HG03558 (cell line): ENCODE measurements around the gene GALNT9.

Experiments used
- ATAC-seq: cut with Tn5 transposase; IDR thresholded peaks from one replicate; pipeline ENCODE4 v1.9.1; 2021; ENCODE audit warnings: moderate number of reproducible peaks; ENCODE audit not compliant: unreplicated experiment; ENCODE audit errors: extremely low read depth

Gene GALNT9

DNA sequence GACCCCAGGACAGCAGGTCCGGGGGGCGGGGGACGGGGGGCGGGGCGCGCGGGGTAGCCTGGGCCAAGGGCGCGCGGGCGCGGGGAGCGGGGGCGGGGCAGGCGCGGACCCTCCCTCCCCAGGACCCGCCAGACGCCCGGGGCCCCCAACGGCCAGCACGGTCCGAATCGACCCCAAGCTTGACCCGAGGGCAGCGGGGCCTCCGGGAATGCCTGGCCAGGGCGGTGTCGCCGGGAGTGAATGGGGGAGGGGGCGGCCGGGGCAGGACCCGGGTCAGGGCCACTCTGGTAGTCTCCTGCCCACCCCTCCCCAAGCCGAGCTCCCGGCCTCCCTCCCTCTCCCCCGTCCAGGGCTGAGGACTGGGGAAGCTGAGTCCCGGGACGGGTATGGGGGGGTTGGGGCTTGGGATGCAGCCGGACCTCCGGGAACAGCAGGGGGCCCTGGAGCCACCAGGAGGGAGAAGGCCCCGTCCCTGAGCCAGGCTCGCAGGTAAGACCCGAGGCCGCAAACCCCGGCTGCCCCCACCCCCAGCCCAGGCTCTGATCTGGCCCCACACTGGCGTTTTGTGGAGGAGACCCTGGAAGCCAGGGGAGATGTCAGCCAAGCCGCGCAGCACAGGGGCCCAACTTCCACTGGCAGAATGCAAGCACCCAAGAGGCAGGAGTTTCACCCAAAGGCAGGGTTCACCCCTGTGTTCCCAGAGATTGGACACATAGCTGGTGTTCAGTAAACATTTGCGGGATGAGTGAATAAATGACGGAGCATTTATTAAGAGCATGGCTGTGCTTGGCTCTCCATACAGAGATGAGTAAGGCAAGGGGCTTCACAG is 545 bp upstream of the GALNT9 start:
- ATAC-seq: no peak

DNA sequence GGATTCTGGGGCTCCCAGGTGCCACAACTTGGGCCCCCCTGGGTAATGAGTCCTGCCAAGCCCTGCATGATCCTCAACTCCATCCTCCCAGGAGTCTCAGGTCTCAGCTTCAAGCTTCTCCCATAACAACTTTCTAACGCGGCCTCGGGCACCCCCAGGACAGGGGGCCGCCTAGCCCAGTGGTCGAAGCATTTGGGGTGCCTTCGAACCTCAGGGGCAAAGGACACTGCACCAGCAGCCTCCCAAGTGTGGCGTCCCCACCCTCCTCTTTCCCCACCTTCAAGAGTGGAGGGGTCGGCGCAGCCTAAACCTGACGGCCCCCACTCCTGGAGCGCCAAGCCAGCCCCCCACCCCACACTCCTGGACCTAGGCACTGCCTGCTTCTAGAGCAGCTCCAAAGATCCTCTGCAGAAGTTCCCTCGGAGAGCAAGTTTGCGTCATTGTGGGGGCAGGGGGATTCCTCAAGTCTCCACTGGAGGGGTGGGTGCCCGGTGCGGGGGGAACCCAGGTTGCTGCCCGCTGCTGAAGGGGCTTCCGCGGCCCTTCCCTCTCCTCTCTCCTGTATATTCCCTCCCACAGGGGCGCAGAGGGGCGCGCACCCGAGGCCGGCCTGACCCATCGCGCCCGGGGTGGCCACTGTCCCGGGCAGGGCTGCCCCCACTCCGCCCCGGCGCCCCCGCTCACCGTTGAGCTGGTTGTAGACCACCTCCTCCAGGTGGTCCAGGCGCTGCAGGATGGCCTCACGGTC is 933 bp downstream of the GALNT9 start:
- no peak for ATAC-seq

DNA sequence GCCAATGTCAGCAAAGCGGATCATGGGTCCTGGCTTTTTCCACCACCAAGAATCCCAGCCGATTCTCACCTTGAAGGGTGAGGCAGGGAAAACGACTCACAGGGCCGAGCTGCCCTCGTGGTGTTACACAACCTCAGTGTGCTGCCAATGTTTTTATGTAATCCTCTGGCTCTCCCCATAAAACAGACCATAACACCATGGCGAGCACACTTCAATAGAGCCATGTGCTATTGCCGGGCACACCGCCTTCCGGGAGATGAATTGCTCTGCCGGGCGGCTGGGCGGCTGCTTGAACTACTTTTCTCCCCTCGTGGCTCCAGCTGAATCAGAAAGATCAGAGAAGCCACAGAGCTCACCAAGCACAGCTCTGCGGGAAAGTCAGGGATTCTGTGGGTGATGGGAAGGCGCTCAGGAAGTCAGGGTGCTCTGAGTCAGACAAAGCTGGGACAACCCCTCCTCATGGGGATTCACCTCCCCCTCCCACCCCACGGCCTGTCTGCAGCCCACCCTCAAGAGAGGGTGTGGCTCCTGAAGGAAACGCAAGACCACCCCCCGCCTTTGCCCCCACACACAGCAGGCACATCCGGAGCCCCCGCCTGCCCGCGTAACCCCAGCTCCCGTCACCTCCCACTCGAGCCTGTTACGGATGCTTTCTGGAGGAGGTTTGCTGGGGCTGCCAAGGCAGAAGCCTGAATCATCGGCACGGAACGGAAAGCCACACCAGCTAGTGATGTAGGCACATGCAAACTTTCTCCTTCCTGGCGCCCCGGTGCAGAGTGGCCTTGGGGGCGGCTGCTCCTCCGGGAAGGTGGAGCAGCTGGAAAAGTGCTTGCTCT is 1.8 kb downstream of the GALNT9 start:
- ATAC-seq: no peak

DNA sequence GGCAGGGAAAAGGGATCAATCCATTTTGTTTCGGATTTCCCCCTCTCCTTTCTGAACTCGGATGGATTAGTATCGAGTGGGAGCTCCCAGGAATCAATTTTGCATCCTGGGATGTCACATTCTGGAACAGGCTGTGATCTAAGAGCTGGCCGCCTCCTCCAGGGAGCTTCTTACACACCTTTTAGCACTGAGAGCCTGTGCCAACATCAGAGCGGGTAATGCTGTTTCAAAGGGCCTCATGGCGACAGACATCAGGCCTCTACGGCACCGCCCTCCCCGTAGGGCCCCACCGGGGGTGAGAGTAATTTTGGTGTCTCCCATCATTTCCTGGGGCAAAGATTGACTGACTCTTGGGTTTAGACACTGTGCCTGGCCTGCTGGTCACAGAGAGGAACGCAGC is 2.7 kb downstream of the GALNT9 start:
- ATAC-seq: no peak

DNA sequence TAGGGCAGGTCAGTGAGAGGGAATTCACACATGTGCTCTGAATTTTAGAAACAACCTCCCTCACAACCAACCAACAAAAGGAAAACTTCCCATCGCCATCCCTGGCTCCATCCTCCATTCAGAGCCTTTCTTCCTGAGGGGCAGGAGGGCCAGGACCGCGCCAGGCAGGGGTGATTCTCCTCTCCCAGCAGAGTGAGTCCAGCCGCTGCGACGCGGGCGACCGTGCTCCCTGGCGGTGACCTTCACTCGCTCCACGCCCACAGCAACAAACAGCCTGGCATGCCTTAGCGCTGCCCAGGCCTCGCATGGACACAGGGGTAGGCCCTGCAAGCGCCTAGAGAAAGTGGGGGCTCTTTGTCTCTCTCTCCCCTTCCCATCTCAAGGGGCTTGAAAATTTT is 3.7 kb downstream of the GALNT9 start:
- ATAC-seq: no peak

DNA sequence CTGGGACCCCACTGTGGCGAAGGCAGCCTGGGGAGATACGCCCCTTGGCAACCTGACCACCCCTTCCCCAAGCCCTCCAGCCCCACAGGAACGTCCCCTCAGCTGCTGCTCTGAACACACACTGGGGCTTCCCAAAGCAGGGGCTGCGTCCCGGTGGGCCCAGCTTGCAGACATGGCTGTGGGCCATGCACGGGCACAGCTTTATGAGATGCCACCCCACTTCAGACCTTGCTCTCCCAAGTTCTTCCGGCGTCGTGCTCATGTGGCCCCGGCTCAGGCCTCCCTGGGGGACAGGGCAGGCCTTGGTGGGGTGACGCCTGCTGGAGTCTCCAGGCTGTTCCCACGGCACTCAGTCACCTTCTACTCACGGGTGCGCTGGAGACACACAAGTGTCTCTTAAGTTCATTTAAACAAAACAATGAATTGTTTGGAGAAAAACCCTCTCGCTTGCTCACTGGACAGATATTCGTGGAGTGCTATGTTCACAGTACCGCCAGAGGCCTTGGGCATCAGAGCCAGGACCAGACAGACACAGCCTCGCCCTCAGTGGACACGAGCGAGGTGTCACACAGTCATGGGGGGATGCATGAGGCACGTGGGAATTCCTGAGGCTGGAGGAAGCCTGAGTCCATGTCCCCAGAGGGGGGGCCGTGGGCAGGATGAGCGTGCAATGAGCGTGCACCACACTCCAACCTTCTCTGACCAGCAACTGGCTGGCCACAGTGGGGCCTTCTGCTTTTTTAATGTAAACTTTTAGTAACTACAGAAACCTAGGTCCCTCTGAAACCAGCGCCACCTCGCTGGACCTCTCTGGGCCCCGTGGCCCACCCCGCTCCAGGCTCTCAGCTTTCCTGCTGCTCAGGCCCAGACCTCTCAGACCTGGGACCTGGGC is 4.3 kb downstream of the GALNT9 start:
- ATAC-seq: no peak

DNA sequence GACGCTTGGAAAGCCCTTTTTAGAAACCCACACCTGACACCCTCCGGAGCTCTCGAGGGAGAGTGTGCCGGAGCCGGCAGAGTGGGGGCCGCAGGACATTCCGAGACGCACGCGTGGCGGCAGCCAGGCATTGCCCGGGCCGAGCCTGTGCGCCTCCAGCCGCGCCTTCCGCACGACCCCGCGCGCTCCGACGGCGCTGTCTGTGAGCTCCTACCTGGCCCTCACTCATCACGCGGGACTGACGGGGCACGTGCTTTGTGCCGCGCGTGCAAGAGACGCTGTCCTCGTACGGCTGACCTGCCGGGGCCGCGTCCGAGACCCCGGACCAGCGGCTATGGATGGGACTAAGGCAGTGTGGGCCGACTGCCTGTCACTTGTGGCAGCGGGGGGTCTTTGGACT is 5.2 kb downstream of the GALNT9 start:
- ATAC-seq: no peak

DNA sequence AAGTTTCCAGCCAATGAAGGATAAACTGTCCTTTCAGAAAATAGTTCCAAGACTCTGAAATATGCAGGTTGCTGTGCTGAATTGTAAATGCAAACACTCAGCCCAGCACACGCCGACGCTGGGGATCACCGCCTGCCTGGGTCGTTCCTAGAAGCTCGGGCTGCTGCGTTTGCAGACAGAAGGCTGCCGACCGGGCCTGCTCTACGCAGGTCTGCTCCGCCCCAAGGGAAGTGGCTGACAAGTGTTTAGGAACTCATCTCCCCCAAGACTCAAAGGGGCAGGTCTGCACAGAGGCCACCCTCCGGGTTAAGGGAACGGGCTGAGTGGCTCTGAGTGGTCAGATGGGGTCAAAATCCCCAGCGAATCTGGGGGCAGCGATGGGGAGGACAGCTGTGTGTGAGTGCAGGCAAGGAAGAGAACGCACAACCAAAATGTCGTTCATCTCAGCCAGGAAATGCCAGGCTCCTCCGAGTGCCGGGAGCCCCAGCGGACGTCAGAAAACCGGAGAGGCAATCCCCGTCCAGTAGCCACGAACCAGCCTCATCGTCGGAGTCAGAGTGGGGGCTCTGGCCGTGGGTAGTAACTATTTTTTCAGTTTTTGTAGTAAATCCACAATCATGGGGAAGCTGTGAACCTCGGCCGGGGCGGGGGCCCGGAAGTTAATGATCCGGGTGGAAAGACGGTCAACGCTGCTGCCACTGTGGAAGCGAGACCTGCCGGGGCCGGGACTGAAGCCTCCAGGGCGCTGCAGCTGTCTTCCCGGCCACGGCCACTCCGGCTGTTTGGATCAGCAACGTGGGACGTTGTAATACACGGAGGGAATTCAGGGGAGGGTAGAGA is 6.0 kb downstream of the GALNT9 start:
- ATAC-seq: no peak

DNA sequence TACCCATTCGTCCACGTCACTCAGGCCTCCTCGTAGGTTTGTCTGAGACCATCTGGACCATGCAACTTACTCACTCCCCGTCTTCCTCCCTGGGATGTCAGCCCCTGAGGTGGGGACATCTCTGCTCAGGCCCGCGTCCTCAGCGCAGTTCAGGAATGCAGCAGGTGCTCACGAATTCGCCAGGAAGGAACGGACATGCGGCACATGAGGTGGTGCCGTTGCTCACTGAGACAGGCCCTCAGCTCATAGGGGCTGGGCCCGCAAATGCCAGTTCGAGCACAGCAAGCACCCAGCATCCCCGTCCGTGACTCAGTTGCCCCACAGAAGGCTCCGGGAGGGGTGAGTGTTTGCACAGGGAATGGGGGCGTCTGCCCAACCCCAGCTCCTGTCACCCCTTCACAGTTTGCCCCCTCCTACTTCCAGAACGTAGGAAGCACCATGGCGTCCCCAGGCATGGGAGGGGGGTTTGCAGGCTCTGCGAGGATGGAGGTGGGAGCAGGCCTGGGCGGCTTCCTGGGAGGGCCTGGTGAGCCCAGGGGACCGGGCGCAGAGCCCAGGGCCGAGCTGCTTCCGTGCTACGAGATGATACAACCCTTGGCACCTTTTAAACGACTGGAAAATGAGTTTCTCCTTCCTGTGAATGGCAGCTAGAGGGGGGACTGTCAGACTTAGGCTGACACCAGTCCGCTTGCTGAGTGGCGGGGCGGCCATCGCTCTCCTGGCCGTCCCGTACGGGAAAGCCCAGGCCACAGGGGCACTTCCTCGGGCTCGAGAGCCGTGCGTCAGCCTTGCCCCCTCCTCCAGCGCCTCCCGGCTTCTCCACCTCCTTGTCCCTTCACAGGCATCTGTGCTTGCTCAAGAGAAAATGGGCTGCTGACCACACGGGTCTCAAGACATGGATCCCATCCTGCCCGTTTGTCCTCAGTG is 6.9 kb downstream of the GALNT9 start:
- ATAC-seq: no peak

DNA sequence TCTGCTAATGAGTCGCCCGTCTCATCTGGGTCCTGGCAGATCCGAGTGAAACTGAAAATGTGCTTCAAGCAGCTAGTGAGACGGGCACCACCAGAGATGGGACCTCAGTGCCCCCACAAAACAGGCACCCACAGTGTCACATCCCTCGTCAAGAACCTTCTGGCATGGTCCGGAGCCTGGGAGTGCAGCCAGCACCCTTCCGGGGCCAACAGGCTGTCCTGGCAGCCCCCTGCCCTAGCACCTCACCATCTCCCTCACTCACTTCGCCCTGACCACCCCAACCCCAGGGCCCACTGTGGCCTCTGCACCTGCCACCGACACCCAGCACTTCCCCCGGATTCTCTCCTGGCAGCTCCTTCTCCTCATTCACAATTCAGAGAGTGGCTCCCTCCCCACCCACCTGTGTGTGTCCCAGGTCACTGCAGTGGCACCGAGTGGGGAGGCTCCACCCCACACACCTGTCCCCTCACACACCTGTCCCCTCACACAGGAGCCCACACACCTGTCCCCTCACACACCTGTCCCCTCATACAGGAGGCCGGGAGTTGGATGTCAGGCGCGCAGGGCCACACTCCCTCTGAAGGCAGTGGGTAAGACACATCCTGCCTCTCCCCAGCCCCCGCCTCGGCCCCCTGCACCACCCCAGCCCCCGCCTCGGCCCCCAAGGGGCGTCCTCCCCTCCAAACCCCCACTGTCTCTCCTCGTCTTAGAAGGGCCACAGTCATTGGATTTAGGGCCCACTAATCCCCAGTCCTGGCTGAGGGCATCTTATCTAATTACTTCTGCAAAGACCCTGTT is 7.9 kb downstream of the GALNT9 start:
- no peak for ATAC-seq

DNA sequence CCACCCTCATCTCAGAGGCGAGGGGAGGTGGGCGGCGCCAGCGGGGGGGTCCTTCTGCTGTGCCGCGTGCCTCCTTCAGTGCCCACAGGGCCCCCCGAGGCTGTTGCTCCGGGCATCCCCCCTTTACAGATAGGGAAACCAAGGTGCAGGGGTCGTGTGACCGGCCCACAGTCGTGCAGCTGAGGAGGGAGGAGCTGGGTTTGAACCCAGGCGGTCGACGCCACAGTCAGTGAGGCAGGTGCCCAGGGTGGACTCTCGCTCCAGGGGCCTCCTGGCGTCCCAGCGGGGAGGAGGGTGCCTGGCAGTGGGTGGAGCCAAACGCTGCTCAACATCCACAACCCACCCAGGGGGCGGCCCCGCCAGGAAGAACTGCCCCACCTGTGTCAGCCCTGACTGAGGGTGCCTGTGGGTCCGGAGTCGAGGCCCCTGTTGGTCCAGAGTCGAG is 8.6 kb downstream of the GALNT9 start:
- ATAC-seq: no peak

DNA sequence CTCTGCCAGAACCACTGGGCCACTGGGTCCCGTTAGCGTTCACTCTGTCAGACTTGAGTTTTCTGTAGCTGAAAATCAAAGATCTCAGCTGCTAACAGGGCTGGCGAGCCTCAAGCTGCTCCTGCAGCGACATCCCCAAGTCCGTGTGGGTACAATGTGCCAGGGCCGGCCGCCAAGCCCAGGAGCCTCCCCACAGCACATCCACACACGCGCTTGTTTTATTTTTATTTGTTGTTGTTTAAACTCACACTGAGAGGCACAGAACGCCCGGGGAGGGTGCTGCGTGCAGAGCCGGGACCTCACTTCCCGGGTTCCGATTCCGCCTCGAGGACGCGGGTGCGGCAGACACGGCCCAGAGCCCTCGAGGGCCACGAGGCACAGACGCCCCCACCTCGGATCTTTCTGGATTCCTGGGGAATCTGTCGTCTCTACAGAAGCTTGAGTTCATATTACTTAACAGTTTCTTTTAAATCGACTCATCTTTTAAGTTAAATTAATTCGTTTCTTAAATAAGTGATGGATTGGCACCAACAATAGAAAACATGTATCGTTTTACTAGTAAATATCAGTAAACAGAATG is 9.3 kb downstream of the GALNT9 start:
- no peak for ATAC-seq

DNA sequence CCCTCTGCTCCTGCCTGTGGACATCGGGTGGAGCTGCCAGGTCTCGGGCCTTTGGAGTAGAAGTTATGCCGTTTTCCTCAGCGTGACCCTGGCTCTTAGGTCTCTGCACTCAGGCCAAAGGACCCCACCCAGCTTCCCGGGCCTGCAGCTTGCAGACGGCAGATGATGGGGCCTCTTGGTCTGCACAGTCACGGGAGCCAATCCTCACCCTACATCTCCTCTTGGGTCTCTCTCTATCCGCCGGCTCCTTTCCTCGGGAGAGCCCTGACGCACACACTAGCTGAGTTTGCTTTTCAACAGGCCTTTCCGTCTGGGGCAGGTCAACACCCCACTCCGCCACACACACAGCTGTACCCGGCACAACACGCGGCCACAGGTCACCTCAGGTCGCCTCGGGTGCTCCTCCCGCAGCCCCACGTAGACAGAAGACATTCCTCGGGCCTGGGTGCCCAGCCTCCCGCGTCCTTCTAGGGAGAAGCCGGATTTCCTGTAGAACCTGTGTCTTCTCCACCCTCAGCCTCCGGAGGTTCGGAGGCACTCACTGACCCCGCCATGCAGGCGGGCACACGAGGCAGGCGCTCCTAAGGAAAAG is 9.9 kb downstream of the GALNT9 start:
- ATAC-seq: no peak

DNA sequence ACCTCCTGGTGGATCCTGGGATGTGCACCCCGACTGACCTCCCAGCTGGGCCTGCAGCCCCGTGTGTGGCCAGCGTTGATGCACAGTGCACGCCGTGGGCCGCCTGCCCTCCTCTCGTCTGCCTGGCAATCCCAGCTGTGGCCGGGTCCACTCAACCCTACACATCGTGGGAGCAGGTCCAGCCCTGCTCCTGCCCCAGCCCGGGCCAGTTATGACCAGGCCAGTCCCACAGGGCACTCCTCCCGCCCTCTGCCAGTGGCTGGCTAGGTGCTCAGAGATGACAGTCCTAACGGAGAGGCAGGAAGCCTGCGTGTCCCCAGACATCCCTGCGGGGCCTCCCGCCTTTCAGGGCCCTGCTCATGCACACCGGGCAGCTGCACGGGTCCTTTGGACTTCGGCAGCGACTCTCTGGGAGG is 10.8 kb downstream of the GALNT9 start:
- no peak for ATAC-seq

DNA sequence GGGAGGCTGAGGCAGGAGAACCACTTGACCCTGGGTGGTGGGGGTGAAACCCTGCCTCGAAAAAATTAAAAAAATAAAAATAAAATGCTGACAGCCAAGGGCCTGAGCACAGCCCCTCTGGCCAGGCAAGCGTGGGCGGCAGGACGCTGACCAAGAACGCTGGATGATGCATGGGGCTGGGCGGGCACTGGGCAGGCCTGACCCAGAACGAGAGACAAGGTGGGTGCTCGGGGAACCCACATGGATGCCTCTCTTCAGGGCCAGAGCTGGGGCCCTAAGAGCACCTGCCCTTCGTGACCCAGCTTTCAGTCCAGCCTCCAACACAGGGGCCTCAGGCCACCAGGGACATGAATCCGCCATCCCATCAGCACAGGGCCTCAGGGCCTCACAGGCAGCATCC is 11.3 kb downstream of the GALNT9 start:
- ATAC-seq: no peak

DNA sequence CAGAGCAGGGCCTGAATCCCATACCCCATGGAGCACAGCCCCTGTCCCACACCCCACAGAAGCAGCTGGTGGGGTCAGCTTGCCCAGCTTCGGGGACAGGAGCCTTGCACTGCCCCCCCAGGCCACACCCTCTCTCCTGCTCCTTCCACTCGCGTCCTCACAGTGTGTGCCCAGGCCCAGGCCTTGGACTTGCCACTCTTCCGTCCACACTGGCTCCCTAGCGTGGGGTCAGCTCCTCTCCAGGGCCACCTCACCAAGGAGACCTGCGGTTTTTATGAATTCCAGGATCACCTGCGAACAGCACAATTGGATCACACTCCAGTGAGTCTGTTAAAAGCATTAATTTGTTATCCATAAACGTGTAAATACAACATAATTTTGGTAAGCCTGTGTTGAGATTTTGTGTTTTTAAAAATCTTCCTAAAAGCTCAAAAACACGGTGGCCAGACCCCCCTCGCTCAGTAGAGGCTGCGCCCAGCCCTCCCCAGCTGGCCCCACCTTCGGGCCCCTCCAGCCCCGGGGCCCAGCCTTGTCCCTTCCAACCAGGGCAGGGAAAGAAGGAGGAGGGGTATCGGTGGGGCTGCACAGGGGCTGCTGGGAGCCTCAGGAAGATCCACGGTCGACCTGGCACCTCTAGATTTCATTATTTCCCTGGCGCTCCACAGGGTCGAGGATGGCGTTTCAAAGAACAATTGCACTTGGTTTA is 12.0 kb downstream of the GALNT9 start:
- ATAC-seq: no peak
